ENCODE results near the gene CD46. TPM values are rescaled to one million over a fixed set of nuclear protein-coding genes. Genes with fewer than 3 reads are reported as not detected.

The CD46 gene
- total RNA-seq, 1 donor from 2014 or later = 228 TPM

DNA sequence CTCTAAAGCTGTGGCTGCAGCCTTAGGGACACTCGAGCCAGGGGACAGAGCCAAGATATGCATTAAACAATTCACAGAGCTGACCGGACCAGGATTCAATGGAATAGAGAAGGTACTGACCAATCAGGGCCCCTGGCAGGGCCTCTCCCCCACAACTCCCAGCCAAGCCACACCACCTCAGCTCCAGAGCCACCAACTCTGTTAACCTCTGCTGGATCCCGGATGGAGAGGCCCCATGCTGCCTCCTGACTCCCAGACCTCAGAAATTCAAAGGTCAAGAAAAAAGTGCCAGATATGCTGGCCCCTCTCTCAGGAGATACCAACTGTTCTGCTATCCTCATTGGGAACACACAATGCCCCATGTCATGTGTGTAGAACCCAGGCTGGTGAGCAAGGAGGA, 62.1 kb downstream of the CD46 start:
- DNase-seq (ENCODE audit: low spot score) = no peak

GRCh38 chr1:207814469-207814868, 62.6 kb downstream of the CD46 start:
- DNase-seq (ENCODE audit: low spot score) = no peak

DNA sequence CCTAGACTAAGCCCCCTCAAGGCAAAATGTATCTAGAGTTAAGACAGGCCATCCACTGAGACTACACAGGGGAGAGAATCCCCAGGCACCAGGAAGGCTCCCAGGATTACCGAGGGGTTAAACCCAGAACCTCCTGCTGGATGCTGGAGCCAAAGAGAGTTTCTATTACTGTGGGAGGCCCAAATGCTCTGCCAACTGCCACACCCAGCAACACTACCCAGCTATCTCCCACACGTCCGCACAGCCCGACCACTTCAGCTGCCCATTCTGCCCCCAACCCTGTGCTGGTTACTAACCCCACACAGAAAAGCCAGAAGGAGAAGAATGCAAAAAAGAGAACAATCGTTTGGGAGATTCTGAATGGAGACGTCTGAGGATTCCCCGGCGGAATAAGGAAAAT, 63.6 kb downstream of the CD46 start:
- no peak for DNase-seq (ENCODE audit: low spot score)

DNA sequence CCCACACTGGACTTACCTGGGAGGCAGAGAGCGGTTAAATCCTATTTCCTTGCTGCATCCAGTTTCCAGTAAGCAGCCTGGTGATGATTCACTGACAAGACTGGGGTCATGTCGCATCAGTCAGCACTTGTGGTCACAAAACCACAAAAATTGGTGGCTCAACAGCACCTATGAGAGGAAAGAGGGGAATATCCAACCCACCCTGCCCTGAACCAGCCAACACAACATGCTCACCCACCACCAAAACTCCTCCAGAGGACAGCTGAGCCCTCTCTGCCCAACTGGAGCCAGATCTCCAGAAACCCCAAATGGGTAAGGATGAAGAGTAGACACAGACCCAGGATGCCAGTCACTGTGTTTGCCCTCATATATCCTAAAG, 64.0 kb downstream of the CD46 start:
- no peak for DNase-seq (ENCODE audit: low spot score)

- no peak for DNase-seq (ENCODE audit: low spot score)
These were observed 65.3 kb downstream of the CD46 start for GRCh38 chr1:207817166-207817565.

DNA sequence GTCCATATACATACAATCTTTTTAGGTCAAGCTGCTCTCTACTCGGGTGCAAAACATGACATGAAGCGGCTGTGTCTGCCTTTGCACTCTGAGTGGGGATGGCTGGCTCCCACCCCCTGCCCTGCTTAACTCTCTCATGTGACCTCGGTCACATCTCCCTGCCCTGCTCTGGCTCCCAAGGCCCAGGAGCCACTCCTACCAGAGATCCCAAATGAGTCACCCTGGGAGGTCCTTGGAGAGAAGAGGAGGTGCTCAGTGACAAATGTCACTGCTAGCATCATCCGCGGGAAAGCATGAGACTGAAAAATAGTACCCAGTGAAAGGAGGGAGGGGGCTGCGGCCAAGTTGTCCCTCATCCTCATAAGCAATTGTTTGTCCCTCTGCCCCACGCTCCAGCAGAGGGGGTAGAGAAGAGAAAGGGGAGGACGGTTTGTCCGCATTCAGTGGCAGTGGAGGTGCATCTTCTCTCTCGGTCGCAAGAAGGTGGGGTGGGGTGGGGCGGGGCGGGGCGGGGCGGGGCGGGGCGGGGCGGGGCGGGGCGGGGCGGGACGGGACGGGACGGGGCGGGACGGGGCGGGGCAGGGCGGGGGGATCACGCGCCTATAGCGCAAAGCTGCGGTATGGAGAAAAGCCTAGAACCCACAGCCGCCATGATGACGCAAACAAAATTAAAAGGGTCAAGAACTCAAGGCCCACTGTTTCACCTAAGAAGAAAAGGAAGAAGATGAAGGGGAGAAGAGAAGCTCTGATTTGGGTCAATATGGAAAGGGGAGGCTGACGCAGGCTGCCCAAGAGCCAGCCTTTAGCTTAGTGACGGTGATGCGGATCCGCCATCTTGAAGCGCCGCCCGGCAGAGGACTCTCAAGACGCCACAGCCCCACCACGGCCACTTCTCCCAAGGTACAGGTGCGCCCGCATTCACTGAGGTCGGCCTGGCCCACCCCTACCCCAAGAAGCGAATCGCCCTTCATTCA, 66.2 kb downstream of the CD46 start:
- no peak for DNase-seq (ENCODE audit: low spot score)

DNA sequence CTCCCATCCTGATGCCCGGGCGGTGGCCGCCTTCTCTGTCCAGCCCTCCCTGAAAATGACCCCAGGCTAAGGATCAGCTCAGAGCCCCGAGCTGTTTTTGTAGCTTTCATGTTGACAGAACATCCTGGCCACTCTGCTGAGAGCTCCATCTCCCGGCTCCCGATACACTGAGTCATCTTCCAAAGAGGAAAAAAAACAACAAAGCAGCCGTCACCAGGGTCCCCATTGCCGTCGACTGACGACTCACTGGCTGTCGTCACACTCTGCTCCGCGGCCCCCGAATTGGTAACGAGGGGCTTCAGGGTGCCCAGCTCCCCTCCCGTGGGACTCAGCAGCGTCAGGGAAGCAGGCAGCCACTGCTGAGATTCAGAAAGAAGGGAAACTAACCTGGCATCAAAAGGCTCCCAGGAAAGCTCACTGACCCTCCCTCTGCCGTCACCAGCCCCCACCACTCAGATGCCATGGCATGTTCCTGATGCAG, 67.2 kb downstream of the CD46 start:
- no peak for DNase-seq (ENCODE audit: low spot score)

- no peak for DNase-seq (ENCODE audit: low spot score)
These were observed 69.0 kb downstream of the CD46 start for GRCh38 chr1:207820568-207821463.

DNA sequence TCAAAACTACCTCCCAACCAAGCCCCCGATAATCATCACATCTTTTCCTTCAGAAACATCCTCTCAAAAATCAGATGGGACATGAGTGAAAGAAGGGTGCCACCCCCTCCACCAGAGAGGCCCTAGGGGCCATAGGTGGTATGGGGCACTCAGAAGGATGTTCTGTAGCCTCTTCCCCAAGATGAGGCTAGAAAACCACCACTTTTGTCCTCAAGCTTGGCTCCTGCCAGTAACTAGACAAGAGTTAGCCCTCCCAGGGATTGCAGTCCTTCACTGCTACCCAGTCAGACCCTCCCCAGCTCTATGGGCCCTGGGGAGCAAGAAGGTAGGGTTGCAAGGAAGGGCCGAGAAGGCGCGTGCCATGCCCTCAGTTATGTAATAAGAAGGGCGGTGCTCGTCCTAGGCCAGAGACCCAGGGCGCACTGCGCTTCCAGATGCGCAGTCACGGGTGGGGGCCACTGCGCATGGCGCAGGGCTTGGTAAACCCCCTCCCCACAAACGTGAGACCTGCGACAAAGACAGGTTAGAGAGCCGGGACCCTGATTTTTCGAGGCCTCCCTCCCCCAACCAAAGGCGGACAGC, 69.7 kb downstream of the CD46 start:
- DNase-seq (ENCODE audit: low spot score) = no peak

GRCh38 chr1:207822124-207822601, 70.3 kb downstream of the CD46 start:
- no peak for DNase-seq (ENCODE audit: low spot score)

GRCh38 chr1:207822602-207823451, 71.0 kb downstream of the CD46 start:
- peak; percentile 95 for DNase-seq (ENCODE audit: low spot score)

GRCh38 chr1:207823531-207823879, 71.7 kb downstream of the CD46 start:
- DNase-seq (ENCODE audit: low spot score) = no peak

DNA sequence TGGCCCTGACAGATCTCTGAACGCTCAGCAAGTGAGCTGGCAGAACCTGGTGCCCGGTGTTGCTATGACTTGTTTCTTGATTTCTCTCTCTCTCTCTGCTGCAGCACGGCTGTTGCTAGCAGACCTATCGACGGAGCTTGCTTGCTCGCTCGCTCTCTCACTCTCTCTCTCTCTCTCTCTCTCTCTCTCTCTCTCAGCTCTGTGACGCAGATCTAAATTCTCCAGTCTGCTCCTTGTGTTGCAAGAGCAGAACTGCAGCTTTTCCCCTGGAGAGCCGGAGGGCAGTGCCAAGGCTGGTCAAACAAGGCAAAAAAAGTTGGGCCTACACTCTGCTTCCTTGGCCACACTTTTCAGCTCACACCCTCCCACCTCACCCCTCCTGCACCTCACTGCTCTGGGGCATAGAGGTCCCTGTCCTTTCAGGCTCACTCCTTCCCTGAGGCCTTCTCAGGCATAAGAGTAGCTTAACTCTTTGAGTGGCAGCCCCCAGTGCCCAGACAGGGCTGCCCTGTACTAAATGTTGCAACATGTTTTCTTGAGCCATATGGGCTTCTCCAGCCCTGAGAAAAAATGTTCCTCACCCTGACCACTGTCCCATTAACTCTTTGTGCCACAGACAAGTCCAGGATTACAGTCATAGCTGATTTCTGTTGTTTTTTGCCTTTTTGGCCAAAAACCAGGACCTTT, 72.2 kb downstream of the CD46 start:
- peak; percentile 85 for DNase-seq (ENCODE audit: low spot score)

DNA sequence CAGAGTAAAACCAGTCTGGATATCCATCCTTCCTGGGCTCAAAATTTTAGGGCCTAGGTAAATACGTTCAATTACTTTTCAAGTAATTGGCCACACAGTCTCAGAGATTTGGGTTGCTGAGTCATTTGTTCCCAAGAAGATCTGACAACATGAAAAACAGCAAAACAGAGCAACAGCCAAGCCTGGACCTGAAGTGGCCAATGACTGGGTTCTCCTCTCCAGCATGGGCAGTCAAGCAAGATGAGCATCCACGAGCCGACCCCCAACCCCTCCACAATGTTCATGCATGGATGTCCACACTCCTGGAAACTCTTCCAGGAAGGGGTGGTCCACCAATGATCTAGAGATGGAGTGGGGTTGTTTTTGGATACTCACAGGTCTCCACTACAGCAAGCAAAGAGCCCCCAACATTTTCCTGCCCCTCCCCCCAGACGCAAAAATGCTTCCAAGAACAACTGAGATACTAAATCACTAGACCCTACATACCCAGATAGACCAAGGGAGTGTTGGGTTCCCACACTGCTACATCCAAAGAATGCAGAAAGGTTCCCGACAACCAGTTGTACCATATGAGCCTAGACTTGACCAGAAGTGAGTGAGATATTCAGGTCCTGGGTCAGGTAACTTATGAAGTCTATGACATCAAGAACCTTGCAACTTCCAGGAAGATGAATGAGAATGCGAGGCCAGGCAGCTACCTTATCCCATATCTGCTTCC, 73.0 kb downstream of the CD46 start:
- DNase-seq (ENCODE audit: low spot score) = no peak

DNA sequence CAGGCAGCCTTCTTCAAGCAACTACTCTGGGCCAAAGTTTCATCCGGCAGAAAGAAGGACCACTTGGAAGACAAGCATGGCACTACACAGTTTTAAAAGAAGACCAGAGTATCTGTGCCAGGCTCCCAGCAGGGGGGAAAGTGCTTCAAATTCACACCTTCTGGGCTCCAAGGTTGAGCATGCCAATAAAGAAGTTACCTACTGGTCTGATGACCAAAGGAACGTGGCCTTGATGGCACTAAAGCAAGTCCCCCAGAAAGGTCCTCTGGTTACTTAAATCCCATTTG, 73.5 kb downstream of the CD46 start:
- DNase-seq (ENCODE audit: low spot score) = no peak

- DNase-seq (ENCODE audit: low spot score) = peak; percentile 77
These were observed 74.1 kb downstream of the CD46 start for GRCh38 chr1:207825719-207826556.

DNA sequence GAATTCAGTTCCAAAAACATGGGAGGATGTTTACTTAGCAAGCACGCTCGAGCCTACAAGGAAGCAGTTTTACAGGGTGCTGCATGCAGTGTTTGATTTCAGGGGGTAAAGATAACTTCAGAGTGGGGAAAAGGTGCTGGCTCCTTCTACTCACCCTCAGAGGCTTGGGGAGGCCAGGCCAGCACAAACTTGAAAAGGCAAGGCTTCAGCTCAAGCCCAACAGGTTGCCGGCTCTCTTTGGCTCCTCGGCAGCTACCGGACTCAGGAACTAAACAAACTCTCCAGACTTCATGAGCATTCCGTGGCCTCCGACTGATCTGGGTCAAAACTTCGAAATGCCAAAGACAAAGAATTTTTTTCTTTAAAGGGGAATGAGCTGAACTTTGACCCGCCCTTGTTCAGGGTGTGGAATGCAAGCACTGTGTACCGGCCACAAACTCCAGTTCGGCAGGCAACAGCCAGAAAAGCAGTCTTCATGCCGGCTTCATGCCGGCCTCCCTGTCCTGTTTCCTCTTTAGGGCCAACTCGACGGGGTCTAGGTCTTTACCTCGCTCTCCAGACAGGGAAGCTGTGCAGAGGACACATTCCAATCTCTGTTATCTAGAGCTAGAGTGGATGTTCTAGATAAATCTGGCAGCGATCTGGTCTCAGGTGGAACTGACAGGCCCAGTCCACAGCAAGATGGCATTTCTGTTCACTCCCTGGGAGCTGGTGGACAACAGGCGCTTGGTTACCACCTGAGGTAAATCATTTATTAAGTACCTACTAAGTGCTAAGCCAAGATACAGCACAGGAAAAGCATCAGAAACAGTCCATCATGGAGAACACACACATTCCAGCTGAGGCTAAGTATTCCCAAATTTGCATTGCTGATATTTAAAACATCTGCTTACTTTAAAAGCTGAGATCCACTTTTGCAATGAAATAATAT, 75.0 kb downstream of the CD46 start:
- DNase-seq (ENCODE audit: low spot score) = peak; percentile 60

GRCh38 chr1:207827488-207827830, 75.6 kb downstream of the CD46 start:
- no peak for DNase-seq (ENCODE audit: low spot score)

Data from mucosa of gallbladder (tissue), 1 donor.